Measurements from ENCODE around the gene SNRNP48. TPM values are rescaled to one million over a fixed set of nuclear protein-coding genes. Genes with fewer than 3 reads are reported as not detected.

Gene SNRNP48
- polyA plus RNA-seq, 1 donor from 2014 or later: 17.5 TPM

- no peak overlapping the region for H3K9ac ChIP-seq (ENCODE audit: low read length)
- TF ChIP-seq RAD21 (conservative IDR thresholded peaks at IDR 0.05) (no peak), SMC3 (conservative IDR thresholded peaks at IDR 0.05; ENCODE audit: poor library complexity) (no peak), CTCF (IDR thresholded peaks at IDR 0.05; ENCODE audit: poor library complexity, severe bottlenecking) (no peak), EZH2 (IDR thresholded peaks at IDR 0.05; ENCODE audit: borderline replicate concordance, insufficient read depth, low read length, poor library complexity, severe bottlenecking) (no peak)
- no peak overlapping the region for H3K27ac ChIP-seq (ENCODE audit: low read length)
- H2AFZ ChIP-seq (ENCODE audit: low read depth, low read length): no peak overlapping the region
- H3K9me2 ChIP-seq (ENCODE audit: insufficient read depth, low read length): no peaks in the 10 kb centered on the region
- H3K36me3 ChIP-seq (ENCODE audit: insufficient read depth, low read length): no peaks in the 10 kb centered on the region
- H4K20me1 ChIP-seq (ENCODE audit: insufficient read depth): no peaks in the 10 kb centered on the region
- no peak overlapping the region for H3K4me3 ChIP-seq (ENCODE audit: low read length)
- no peaks in the 10 kb centered on the region for H3K27me3 ChIP-seq (ENCODE audit: insufficient read depth, low read depth, low read length)
- peaks cover 21% of the 10 kb centered on the region for H3K79me2 ChIP-seq (replicated peaks; ENCODE audit: insufficient read depth, low read length)
- H3F3A ChIP-seq (ENCODE audit: insufficient read depth, low read length, poor library complexity, severe bottlenecking): no peaks in the 10 kb centered on the region
- no peaks in the 10 kb centered on the region for H3K9me3 ChIP-seq (ENCODE audit: low read length)
- H3K4me2 ChIP-seq (ENCODE audit: low read length): no peak overlapping the region
These were observed 777 bp upstream of the SNRNP48 start for GRCh38 chr6:7589221-7589620.

GRCh38 chr6:7590918-7591302, 912 bp downstream of the SNRNP48 start:
- no peaks in the 10 kb centered on the region for H3K36me3 ChIP-seq (ENCODE audit: insufficient read depth, low read length)
- peak overlapping the region; percentile 89 for H3K4me3 ChIP-seq (ENCODE audit: low read length)
- no peaks in the 10 kb centered on the region for H4K20me1 ChIP-seq (ENCODE audit: insufficient read depth)
- no peak for TF ChIP-seq CTCF (IDR thresholded peaks at IDR 0.05; ENCODE audit: poor library complexity, severe bottlenecking)
- TF ChIP-seq SMC3 (conservative IDR thresholded peaks at IDR 0.05; ENCODE audit: poor library complexity): no peak
- TF ChIP-seq RAD21 (conservative IDR thresholded peaks at IDR 0.05): no peak
- no peak for TF ChIP-seq TAF1 (IDR thresholded peaks at IDR 0.05; ENCODE audit: low read depth)
- TF ChIP-seq EP300 (conservative IDR thresholded peaks at IDR 0.05; ENCODE audit: poor library complexity, severe bottlenecking): no peak
- TF ChIP-seq REST (IDR thresholded peaks at IDR 0.05; ENCODE audit: borderline replicate concordance): no peak
- no peak for TF ChIP-seq EZH2 (IDR thresholded peaks at IDR 0.05; ENCODE audit: borderline replicate concordance, insufficient read depth, low read length, poor library complexity, severe bottlenecking)
- H3K4me2 ChIP-seq (ENCODE audit: low read length): peak overlapping the region; percentile 60
- no peaks in the 10 kb centered on the region for H3K9me2 ChIP-seq (ENCODE audit: insufficient read depth, low read length)
- H3K9me3 ChIP-seq (ENCODE audit: low read length): no peaks in the 10 kb centered on the region
- H3K79me2 ChIP-seq (replicated peaks; ENCODE audit: insufficient read depth, low read length): peaks cover 21% of the 10 kb centered on the region
- no peaks in the 10 kb centered on the region for H3F3A ChIP-seq (ENCODE audit: insufficient read depth, low read length, poor library complexity, severe bottlenecking)
- H3K27ac ChIP-seq (ENCODE audit: low read length): no peak overlapping the region
- peak overlapping the region; percentile 69 for H3K9ac ChIP-seq (ENCODE audit: low read length)
- no peaks in the 10 kb centered on the region for H3K27me3 ChIP-seq (ENCODE audit: insufficient read depth, low read depth, low read length)
- H2AFZ ChIP-seq (ENCODE audit: low read depth, low read length): no peak overlapping the region

All from neural cell (in vitro differentiated cells).